ENCODE measurements around the gene SYT9.
"Not testable (repeated sequence)": the region's sequence is repeated elsewhere in the genome, so short reads cannot be mapped to it uniquely, and the experiment has no call there.

The SYT9 gene

DNA sequence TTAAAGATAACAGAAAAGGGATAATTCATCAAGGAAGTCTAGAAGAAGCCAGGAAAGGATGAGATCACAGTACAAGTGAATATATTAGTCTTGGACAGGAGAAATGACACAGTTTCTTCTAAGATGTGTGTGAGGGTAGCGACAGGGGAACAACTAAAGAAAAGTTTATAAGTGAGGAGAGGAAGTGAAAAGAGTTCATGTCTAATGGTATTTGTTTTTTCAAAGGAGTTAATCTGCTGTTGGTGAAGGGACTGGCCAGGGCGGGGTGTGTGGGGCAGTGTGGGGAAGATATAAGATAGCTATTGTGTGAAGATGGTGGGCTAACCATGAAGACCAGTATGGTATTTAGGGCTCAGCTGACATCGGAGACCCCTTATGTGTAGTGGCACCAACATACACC lies 254.5 kb downstream of the SYT9 start:
- no peak for DNase-seq (ENCODE audit: low spot score)

DNA sequence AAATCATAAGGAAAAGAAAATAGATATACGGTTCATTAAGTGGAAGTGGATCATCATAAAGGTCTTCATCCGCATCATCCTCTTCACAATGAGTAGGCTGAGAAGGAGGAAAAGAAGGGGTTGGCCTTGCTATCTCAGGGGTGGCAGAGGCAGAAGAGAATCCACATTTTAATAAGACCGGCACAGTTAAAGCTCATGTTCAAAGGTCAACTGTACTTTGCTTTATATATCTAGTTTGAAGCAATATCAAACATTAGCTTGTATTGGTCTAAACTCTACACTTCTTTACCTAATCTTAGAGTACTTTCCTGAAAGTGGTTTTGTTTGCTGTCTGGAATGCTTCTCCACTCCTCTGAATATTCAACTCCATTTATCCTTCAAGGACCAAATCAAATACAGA lies 256.4 kb downstream of the SYT9 start:
- no peak for DNase-seq (ENCODE audit: low spot score)

- DNase-seq (ENCODE audit: low spot score) = no peak
Measured at GRCh38 chr11:7509966-7510365, 258.3 kb downstream of the SYT9 start.

DNA sequence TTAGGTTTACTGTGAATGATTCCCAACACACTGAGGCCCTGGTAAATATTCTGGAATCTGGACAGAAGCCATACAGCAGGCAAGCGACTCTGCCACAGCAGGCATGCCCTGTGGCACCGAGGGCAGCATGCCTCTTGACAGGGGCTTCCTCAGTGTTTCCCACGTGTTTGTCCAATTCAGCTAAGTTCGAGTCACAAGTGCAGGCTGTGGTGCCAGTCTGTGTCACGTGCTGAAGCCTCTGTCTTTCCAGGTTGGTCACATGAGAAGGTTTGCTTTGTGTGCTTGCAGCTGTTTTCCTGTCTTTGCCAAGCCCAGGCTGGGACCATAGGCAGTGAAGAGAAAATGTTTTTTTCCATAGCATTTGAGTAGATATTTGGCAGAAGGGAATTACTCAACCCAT lies 259.7 kb downstream of the SYT9 start:
- DNase-seq (ENCODE audit: low spot score) = no peak

- DNase-seq (ENCODE audit: low spot score) = no peak
Measured at GRCh38 chr11:7512525-7513233, 261.0 kb downstream of the SYT9 start.

DNA sequence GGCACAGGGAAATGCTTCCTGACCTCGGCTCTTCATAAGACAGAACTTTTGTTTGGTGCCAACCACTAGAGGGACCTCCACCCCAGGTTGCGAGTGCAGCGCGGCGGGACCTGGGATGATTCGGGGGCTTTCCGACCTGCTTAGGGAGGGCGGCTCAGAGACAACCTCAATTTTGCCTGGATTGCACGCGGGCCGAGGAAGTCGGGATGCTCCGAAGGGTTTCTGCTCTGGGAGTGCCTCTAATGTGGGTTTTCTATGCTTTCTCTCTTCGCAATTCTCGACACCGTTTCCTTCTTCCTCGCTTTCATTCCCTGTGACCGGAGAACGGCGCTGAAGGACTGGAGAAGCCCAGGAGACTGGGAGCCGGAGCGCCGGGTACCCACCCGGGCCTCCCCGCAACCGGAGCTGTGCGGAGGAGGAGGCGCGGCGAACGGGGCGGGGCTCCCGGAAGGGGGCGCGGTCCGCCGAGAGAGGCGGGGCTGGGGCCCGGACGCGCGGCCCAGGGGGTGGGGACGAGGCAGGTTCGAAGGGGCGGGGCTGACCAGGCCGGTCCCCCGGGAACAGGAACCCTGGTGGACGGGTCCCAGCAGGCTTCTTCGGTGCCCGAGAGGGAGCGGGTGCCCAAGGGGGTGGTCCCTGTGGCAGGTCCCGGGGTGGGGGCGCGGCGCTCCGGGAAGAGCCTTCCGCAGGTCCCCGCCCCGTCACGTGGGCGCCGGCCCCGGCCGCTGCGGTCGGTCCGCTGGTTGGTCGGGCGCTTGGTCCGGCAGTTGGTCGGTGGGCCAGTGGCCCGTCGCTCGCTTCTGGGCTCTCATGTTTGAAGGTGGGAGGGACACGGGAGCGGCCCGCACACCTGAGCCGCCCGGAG lies 261.8 kb downstream of the SYT9 start, which contains the start of gene PPFIBP2:
Gene PPFIBP2 (plus strand): TSS at position 766 of the 865 bp plus-strand sequence. CDS start 35,477 bp downstream, outside the sequence.
- DNase-seq (ENCODE audit: low spot score) = peak; percentile 77

- DNase-seq (ENCODE audit: low spot score) = no peak
Measured at GRCh38 chr11:7514099-7514591, 262.4 kb downstream of the SYT9 start.

- no peak for DNase-seq (ENCODE audit: low spot score)
Measured at GRCh38 chr11:7515447-7515886, 263.8 kb downstream of the SYT9 start.

DNA sequence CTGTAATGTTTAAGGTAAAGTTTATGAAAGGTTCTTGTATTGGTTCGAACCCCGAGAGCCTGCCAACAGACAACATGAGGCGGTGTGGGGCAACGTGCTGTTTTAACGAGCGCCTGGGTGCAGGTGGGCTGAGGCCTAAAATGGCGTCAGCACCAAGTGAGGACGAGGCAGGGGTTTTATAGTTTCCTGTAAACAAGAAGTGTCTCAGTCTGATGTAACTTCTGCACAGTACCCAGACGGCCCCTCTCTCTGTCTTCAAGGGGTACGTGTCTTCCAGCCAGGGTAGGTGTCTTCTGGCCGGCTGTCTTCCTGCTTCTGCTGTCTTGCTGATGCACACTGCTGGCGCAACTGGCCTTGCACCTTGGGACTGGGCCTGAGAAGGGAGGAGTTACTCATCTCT lies 264.8 kb downstream of the SYT9 start:
- no peak for DNase-seq (ENCODE audit: low spot score)

GRCh38 chr11:7517743-7518142 lies 266.0 kb downstream of the SYT9 start:
- DNase-seq (ENCODE audit: low spot score) = not testable (repeated sequence)
